Parathyroid adenoma (tissue), 2 donors: ENCODE data around the gene MINK1.

Experiments used
- H2AFZ ChIP-seq: fragments of 300-600 bp; sonication (generic); one replicate; pipeline ENCODE4 v1.7.0; 2017; ENCODE audit warnings: antibody characterized with exemption, mild to moderate bottlenecking
- H3K27ac ChIP-seq: fragments of 300-600 bp; sonication (generic); one replicate; pipeline ENCODE4 v1.7.0; 2017
- H3K27me3 ChIP-seq: fragments of 300-600 bp; sonication (generic); one replicate; pipeline ENCODE4 v1.7.0; 2017; ENCODE audit warnings: low read length; ENCODE audit not compliant: control insufficient read depth, insufficient read depth
- H3K36me3 ChIP-seq: fragments of 300-600 bp; sonication (generic); one replicate; pipeline ENCODE4 v1.7.0; 2017; ENCODE audit warnings: low read length; ENCODE audit not compliant: control insufficient read depth, insufficient read depth
- H3K4me1 ChIP-seq: fragments of 300-600 bp; sonication (generic); one replicate; pipeline ENCODE4 v1.7.0; 2017; ENCODE audit warnings: control low read depth
- H3K4me2 ChIP-seq: fragments of 300-600 bp; sonication (generic); one replicate; pipeline ENCODE4 v1.7.0; 2017; ENCODE audit warnings: low read length
- H3K4me3 ChIP-seq: fragments of 300-600 bp; sonication (generic); one replicate; pipeline ENCODE4 v1.7.0; 2017; ENCODE audit warnings: low read depth, low read length
- H3K79me2 ChIP-seq: fragments of 300-600 bp; sonication (generic); one replicate; pipeline ENCODE4 v1.7.0; 2017; ENCODE audit warnings: control low read depth
- H3K9ac ChIP-seq: fragments of 300-600 bp; sonication (generic); one replicate; pipeline ENCODE4 v1.7.0; 2017; ENCODE audit warnings: mild to moderate bottlenecking
- H3K9me3 ChIP-seq: fragments of 300-600 bp; sonication (generic); one replicate; pipeline ENCODE4 v1.7.0; 2017; ENCODE audit warnings: low read length; ENCODE audit not compliant: control insufficient read depth
- TF ChIP-seq, protein P1 (sequence below): fragments of 300-600 bp; sonication (generic); IDR thresholded peaks from one replicate; pipeline ENCODE4 v1.7.0; 2017; ENCODE audit warnings: antibody characterized with exemption, mild to moderate bottlenecking
- donor health status: primary hyperparathyroidism.

MINK1 gene

DNA sequence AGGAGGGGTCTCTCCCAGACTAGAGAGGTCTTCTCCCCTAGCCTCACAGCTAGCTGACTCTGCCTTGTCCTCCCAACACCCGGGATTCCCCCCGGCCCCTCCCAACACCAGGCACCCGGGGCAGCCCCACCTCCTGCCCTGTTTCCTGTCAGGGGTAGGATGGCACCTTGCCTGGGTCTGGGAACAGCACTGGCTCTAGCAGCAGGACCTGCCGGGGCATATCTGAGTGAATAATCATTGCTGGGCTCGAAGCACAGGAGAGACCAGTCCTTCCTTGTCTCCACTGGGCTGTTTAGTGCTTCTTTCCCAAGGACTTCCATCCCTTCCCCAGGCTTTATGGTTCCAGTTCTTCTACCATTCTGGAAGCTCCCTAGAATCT lies 25.7 kb downstream of the MINK1 start:
- no peak overlapping the region for H3K9ac ChIP-seq
- TF ChIP-seq, protein P1, sequence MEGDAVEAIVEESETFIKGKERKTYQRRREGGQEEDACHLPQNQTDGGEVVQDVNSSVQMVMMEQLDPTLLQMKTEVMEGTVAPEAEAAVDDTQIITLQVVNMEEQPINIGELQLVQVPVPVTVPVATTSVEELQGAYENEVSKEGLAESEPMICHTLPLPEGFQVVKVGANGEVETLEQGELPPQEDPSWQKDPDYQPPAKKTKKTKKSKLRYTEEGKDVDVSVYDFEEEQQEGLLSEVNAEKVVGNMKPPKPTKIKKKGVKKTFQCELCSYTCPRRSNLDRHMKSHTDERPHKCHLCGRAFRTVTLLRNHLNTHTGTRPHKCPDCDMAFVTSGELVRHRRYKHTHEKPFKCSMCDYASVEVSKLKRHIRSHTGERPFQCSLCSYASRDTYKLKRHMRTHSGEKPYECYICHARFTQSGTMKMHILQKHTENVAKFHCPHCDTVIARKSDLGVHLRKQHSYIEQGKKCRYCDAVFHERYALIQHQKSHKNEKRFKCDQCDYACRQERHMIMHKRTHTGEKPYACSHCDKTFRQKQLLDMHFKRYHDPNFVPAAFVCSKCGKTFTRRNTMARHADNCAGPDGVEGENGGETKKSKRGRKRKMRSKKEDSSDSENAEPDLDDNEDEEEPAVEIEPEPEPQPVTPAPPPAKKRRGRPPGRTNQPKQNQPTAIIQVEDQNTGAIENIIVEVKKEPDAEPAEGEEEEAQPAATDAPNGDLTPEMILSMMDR = no peak

GRCh38 chr17:4859816-4860625 lies 26.9 kb downstream of the MINK1 start:
- no peaks in the 10 kb centered on the region for H3K36me3 ChIP-seq
- H3K27me3 ChIP-seq = no peaks in the 10 kb centered on the region
- peaks cover 40% of the 10 kb centered on the region for H3K79me2 ChIP-seq
- H3K9me3 ChIP-seq = no peaks in the 10 kb centered on the region
- no peak overlapping the region for H3K4me3 ChIP-seq
- peaks cover 11% of the 10 kb centered on the region for H3K4me1 ChIP-seq
- no peak overlapping the region for H3K9ac ChIP-seq
- H3K27ac ChIP-seq = no peak overlapping the region
- no peak overlapping the region for H2AFZ ChIP-seq
- TF ChIP-seq, protein P1 = no peak
- no peak overlapping the region for H3K4me2 ChIP-seq

More for the DNA sequence above, 25.7 kb downstream of the MINK1 start:
- no peaks in the 10 kb centered on the region for H3K9me3 ChIP-seq
- H3K36me3 ChIP-seq = no peaks in the 10 kb centered on the region
- no peak overlapping the region for H3K4me3 ChIP-seq
- no peak overlapping the region for H2AFZ ChIP-seq
- H3K79me2 ChIP-seq = peaks cover 44% of the 10 kb centered on the region
- H3K27me3 ChIP-seq = no peaks in the 10 kb centered on the region
- peak overlapping the region; percentile 39 for H3K27ac ChIP-seq
- peak overlapping the region; percentile 26 for H3K4me2 ChIP-seq
- H3K4me1 ChIP-seq = peaks cover 11% of the 10 kb centered on the region

GRCh38 chr17:4860651-4861050 lies 27.5 kb downstream of the MINK1 start:
- TF ChIP-seq, protein P1 = no peak
- no peaks in the 10 kb centered on the region for H3K9me3 ChIP-seq
- H2AFZ ChIP-seq = no peak overlapping the region
- no peak overlapping the region for H3K9ac ChIP-seq
- H3K27me3 ChIP-seq = no peaks in the 10 kb centered on the region
- H3K4me1 ChIP-seq = peaks cover 11% of the 10 kb centered on the region
- H3K36me3 ChIP-seq = no peaks in the 10 kb centered on the region
- H3K4me3 ChIP-seq = no peak overlapping the region
- no peak overlapping the region for H3K27ac ChIP-seq
- no peak overlapping the region for H3K4me2 ChIP-seq
- peaks cover 40% of the 10 kb centered on the region for H3K79me2 ChIP-seq

DNA sequence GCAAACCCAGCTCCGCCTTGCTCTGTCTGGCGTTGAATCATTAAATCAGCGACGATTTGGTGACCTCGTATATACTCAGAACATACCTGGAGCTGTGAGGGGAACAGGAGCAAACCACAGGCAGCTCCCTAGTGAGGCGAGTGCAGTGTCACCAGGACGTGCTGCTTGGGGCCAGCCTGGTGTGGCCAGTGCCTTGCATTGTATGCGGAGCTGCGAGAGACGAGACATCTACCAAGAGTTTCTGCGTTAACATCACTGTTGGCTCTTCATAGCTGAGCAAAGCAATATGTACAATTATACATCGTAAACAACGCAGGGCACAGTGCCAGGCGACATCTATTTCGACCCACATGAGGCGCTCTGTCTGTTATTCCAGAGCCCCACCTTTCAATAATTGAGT lies 27.9 kb downstream of the MINK1 start:
- no peak overlapping the region for H3K4me3 ChIP-seq
- no peaks in the 10 kb centered on the region for H3K9me3 ChIP-seq
- no peaks in the 10 kb centered on the region for H3K27me3 ChIP-seq
- peaks cover 40% of the 10 kb centered on the region for H3K79me2 ChIP-seq
- H3K27ac ChIP-seq = no peak overlapping the region
- no peak overlapping the region for H2AFZ ChIP-seq
- peaks cover 11% of the 10 kb centered on the region for H3K4me1 ChIP-seq
- H3K9ac ChIP-seq = no peak overlapping the region
- no peaks in the 10 kb centered on the region for H3K36me3 ChIP-seq
- H3K4me2 ChIP-seq = no peak overlapping the region
- TF ChIP-seq, protein P1 = no peak

DNA sequence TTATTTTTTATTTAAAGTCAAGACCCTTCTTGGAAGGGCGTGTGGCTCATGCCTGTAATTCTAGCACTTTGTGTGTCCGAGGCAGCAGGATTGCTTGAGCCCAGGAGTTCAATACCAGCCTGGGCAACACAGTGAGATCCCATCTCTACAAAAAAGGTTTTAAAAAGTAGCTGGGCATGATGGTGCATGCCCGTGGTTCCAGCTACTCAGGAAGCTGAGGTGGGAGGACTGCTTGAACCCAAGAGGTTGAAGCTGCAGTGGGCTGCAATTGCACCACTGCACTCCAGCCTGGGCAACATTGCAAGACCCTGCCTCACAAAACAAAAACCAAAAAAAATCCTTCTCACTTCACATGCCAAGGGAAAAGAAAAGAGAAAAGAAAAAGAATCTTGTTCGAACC lies 29.6 kb downstream of the MINK1 start:
- no peaks in the 10 kb centered on the region for H3K36me3 ChIP-seq
- H3K9me3 ChIP-seq = no peaks in the 10 kb centered on the region
- H3K9ac ChIP-seq = no peak overlapping the region
- H3K4me2 ChIP-seq = no peak overlapping the region
- TF ChIP-seq, protein P1 = no peak
- no peak overlapping the region for H2AFZ ChIP-seq
- no peaks in the 10 kb centered on the region for H3K27me3 ChIP-seq
- H3K79me2 ChIP-seq = peaks cover 38% of the 10 kb centered on the region
- H3K27ac ChIP-seq = no peak overlapping the region
- H3K4me1 ChIP-seq = peaks cover 10% of the 10 kb centered on the region
- H3K4me3 ChIP-seq = no peak overlapping the region
